ENCODE measurements around the gene LRRC1. TPM values are rescaled to one million over a fixed set of nuclear protein-coding genes. Genes with fewer than 3 reads are reported as not detected.

The LRRC1 gene
- total and polyA plus RNA-seq, 2 of the 8 experiments (the other 6 are each of a cell fraction or from before 2014, with no cell fraction given), result 6.7 to 15.9 TPM

- TF ChIP-seq CHD7 (IDR thresholded peaks at IDR 0.05; ENCODE audit: insufficient replicate concordance, low read length) (no peak), RNF2 (IDR thresholded peaks at IDR 0.05; ENCODE audit: borderline replicate concordance, low read depth, low read length, missing control alignments, poor library complexity, severe bottlenecking) (no peak), JUND (IDR thresholded peaks at IDR 0.05; ENCODE audit: low read length) (no peak), E2F6 (IDR thresholded peaks at IDR 0.05) (no peak), CREB1 (IDR thresholded peaks at IDR 0.05) (no peak), TCF12 (IDR thresholded peaks at IDR 0.05; ENCODE audit: low read depth, low read length) (no peak), RAD21 (IDR thresholded peaks at IDR 0.05 in 1 of 2, conservative IDR thresholded peaks at IDR 0.05 in 1 of 2; ENCODE audit: low read depth in 2 of 2, low read length in 2 of 2) (no peak), RFX5 (IDR thresholded peaks at IDR 0.05; ENCODE audit: borderline replicate concordance, low read depth, low read length) (no peak), JUN (IDR thresholded peaks at IDR 0.05; ENCODE audit: low read depth, low read length) (no peak), EZH2 (IDR thresholded peaks at IDR 0.05; ENCODE audit: low read depth, low read length, severe bottlenecking) (no peak), FOSL1 (IDR thresholded peaks at IDR 0.05; ENCODE audit: insufficient read depth, low read depth, low read length) (no peak)
These were observed 65.7 kb downstream of the LRRC1 start (continued) for GRCh38 chr6:53860511-53860910.
